Common myeloid progenitor, CD34-positive (primary cell): ENCODE results near the gene GMPPA.

ENCODE experiments used
- CTCF ChIA-PET: fragments of 350-600 bp; sonication (Branson Sonifier 250); formaldehyde crosslinking; loops from one replicate; lab custom pipeline; 2021; ENCODE audit warnings: antibody characterized with exemption; lab: Charles Lee
- POLR2A ChIA-PET: fragments of 350-600 bp; sonication (Branson Sonifier 250); formaldehyde crosslinking; loops from one replicate; lab custom pipeline; 2021; ENCODE audit warnings: antibody characterized with exemption; lab: Charles Lee
- DNase-seq, 3 donors: peaks; one replicate each; pipeline versions ENCODE4 v3.0.0 to v3.0.0-alpha.2; 2013
- H3K27ac ChIP-seq, 2 experiments: 1 replicate in 1 of 2; 2 replicates in 1 of 2; pipeline ENCODE4 v1.7.0; 2013; ENCODE audit warnings: inconsistent platforms in 2 of 2, low read length in 2 of 2, mild to moderate bottlenecking in 2 of 2, low read depth in 1 of 2, moderate library complexity in 1 of 2; ENCODE audit not compliant: severe bottlenecking in 2 of 2, insufficient read depth in 1 of 2, poor library complexity in 1 of 2
- H3K27me3 ChIP-seq, 5 experiments: replicated peaks in 2 of 5; 1 replicate in 3 of 5; 2 replicates in 2 of 5; pipeline versions ENCODE4 v1.6.1 to v1.7.0; 2013; ENCODE audit warnings: low read length in 4 of 5, mild to moderate bottlenecking in 2 of 5, moderate library complexity in 2 of 5, inconsistent platforms in 1 of 5; ENCODE audit not compliant: insufficient read depth in 5 of 5, control insufficient read depth in 4 of 5
- H3K36me3 ChIP-seq, 4 experiments: 1 replicate in 2 of 4; 2 replicates in 2 of 4; pipeline versions ENCODE4 v1.6.1 to v1.7.0; 2013; ENCODE audit warnings: low read length in 3 of 4, control low read depth in 1 of 4, mild to moderate bottlenecking in 1 of 4; ENCODE audit not compliant: control insufficient read depth in 4 of 4, insufficient read depth in 4 of 4
- H3K4me1 ChIP-seq, 4 experiments: 1 replicate in 3 of 4; 2 replicates in 1 of 4; pipeline versions ENCODE4 v1.6.1 to v1.7.1; 2013; ENCODE audit warnings: low read length in 3 of 4, mild to moderate bottlenecking in 3 of 4, control low read depth in 1 of 4, inconsistent platforms in 1 of 4, moderate library complexity in 1 of 4; ENCODE audit not compliant: control insufficient read depth in 4 of 4, insufficient read depth in 4 of 4; ENCODE audit errors: control extremely low read depth in 1 of 4
- H3K4me3 ChIP-seq, 7 experiments: 1 replicate in 4 of 7; 2 replicates in 3 of 7; pipeline versions ENCODE4 v1.5.1 to v1.7.0; 2013; ENCODE audit warnings: mild to moderate bottlenecking in 7 of 7, low read length in 6 of 7, moderate library complexity in 6 of 7, inconsistent platforms in 2 of 7, low read depth in 2 of 7, control low read depth in 1 of 7; ENCODE audit not compliant: insufficient read depth in 4 of 7, control insufficient read depth in 1 of 7; ENCODE audit errors: extremely low read depth in 1 of 7
- H3K9me3 ChIP-seq, 5 experiments: 1 replicate in 4 of 5; 2 replicates in 1 of 5; pipeline versions ENCODE4 v1.6.1 to v1.7.1; 2013; ENCODE audit warnings: low read length in 4 of 5, mild to moderate bottlenecking in 2 of 5, inconsistent platforms in 1 of 5, low read depth in 1 of 5, moderate library complexity in 1 of 5; ENCODE audit not compliant: control insufficient read depth in 4 of 5, insufficient read depth in 2 of 5; ENCODE audit errors: control extremely low read depth in 1 of 5
- WGBS: methylation state at CpG from one replicate; pipeline ENCODE4 v1.1.5; 2013; ENCODE audit not compliant: insufficient coverage; 5-methylcytosine and 5-hydroxymethylcytosine counted together

GMPPA gene

DNA sequence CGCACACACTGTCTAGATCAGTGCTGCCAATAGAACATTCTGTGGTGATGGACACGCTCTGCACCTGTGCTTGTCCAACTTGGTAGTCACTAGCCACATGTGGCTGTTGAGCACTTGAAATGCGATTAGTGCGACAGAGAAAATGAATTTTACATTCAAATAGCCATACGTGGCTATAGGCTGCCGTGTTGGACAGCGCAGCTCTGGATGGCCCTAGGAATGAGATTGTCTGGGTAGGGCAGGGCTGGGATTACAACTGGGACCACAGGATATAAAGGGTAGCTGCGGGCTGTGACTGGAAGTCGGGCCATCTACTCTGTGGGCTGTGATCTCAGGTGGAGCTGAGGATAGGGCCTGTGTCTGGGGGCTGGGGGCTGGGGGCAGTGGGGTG is 20.8 kb downstream of the GMPPA start:
- H3K27ac ChIP-seq, result no peak overlapping the region
- H3K27me3 ChIP-seq, result peaks cover 9 to 90% (median 32%) of the 10 kb centered on the region in 5 experiments
- over 99% methylated on average over 7 of the region's 9 CpGs for WGBS
- H3K4me3 ChIP-seq, result no peak overlapping the region
- H3K9me3 ChIP-seq, result no peaks in the 10 kb centered on the region
- H3K4me1 ChIP-seq, result peaks cover 0 to 39% (median 20%) of the 10 kb centered on the region in 4 experiments
- ChIA-PET POLR2A (no interaction called here), CTCF (interaction anchor here (0.6 to 60.5 kb wide), 5 partner anchors 5 to 116 kb away, joined by 3 to 1724 read pairs (median 8); partner anchors contain the start of genes ASIC4, CHPF, GMPPA and TMEM198)
- DNase-seq, result no peak
- H3K36me3 ChIP-seq, result no peaks in the 10 kb centered on the region

DNA sequence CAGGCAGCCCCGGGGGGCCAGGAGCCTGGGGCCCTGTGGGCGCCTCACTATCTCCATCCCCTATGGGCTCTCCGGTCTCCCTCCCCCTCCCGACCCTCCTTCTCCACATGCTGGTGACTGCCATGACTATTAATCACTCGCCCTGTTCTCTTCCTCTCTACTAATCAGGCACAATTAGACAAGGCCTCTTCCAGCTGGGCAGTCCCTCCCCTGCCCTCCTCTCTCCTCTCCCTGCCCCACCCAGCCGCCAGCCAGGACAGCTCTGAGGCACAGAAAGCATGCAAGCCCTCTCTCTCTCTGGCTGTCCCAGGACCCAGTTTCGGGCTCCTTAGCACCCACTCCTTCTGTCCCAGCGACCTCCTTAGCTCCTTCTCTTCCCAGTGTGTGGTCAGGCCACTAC is 21.4 kb downstream of the GMPPA start:
- Histone ChIP-seq H3K27ac (no peak overlapping the region), H3K36me3 (no peaks in the 10 kb centered on the region), H3K9me3 (no peaks in the 10 kb centered on the region), H3K4me3 (no peak overlapping the region), H3K27me3 (peaks cover 9 to 90% (median 33%) of the 10 kb centered on the region in 5 experiments), H3K4me1 (peaks cover 0 to 33% (median 16%) of the 10 kb centered on the region in 4 experiments)
- WGBS, result 66% methylated on average over 7 of the region's 8 CpGs
- no peak for DNase-seq
- ChIA-PET CTCF (interaction anchor here (0.6 to 60.5 kb wide), 5 partner anchors 4 to 112 kb away, joined by 3 to 1724 read pairs (median 6); partner anchors contain the start of genes ASIC4, CHPF, GMPPA and TMEM198), POLR2A (interaction anchor here (0.8 kb wide), 1 partner anchor 38 kb away, joined by 3 read pairs; no protein-coding TSS in a partner anchor)

GRCh38 chr2:219521066-219521880 is 22.6 kb downstream of the GMPPA start:
- Histone ChIP-seq H3K27ac (peak overlapping the region in 1 of 2 experiments; percentile 34), H3K4me1 (peaks cover 0 to 35% (median 16%) of the 10 kb centered on the region in 4 experiments), H3K27me3 (peaks cover 11 to 90% (median 36%) of the 10 kb centered on the region in 5 experiments), H3K36me3 (no peaks in the 10 kb centered on the region), H3K9me3 (no peaks in the 10 kb centered on the region), H3K4me3 (peak overlapping the region in 2 of 7 experiments; percentile 26 to 34)
- whole genome bisulfite sequencing, result 6% methylated on average over 10 of the region's 14 CpGs
- ChIA-PET CTCF (interaction anchor here (1.4 to 60.5 kb wide), 6 partner anchors 3 to 121 kb away, joined by 3 to 1724 read pairs (median 6); partner anchors contain the start of genes ASIC4, CHPF, GMPPA and TMEM198), POLR2A (no interaction called here)
- peak; percentile 52 to 74 (median 64) for DNase-seq

- CTCF ChIA-PET, result interaction anchor here (1.1 to 60.5 kb wide), 8 partner anchors 2 to 127 kb away, joined by 3 to 1724 read pairs (median 6); partner anchors contain the start of genes ASIC4, CHPF, GMPPA and TMEM198
- Histone ChIP-seq H3K4me3 (peak overlapping the region in 2 of 7 experiments; percentile 36 to 44), H3K36me3 (no peaks in the 10 kb centered on the region)
Observed at GRCh38 chr2:219522111-219523030, 23.7 kb downstream of the GMPPA start.

GRCh38 chr2:219523031-219523671 is 24.5 kb downstream of the GMPPA start:
- H3K4me3 ChIP-seq, result peak overlapping the region in 3 of 7 experiments; percentile 28 to 44 (median 36)
- H3K4me1 ChIP-seq, result peaks cover 0 to 28% (median 18%) of the 10 kb centered on the region in 4 experiments
- peaks cover 11 to 90% (median 38%) of the 10 kb centered on the region in 5 experiments for H3K27me3 ChIP-seq
- ChIA-PET CTCF (interaction anchor here (0.7 to 43.1 kb wide), 6 partner anchors 17 to 128 kb away, joined by 3 to 1724 read pairs (median 4); partner anchors contain the start of genes ASIC4 and GMPPA), POLR2A (interaction anchor here (0.6 kb wide), 1 partner anchor 8 kb away, joined by 4 read pairs; no protein-coding TSS in a partner anchor)
- DNase-seq, result peak in 2 of 3 donors; percentile 65 to 77
- 7% methylated on average over 8 of the region's 24 CpGs for WGBS
- no peak overlapping the region for H3K27ac ChIP-seq
- no peaks in the 10 kb centered on the region for H3K9me3 ChIP-seq
- H3K36me3 ChIP-seq, result no peaks in the 10 kb centered on the region

More at GRCh38 chr2:219522111-219523030, 23.7 kb downstream of the GMPPA start:
- peak in 2 of 3 donors; percentile 43 to 44 for DNase-seq
- POLR2A ChIA-PET, result no interaction called here
- Histone ChIP-seq H3K9me3 (no peaks in the 10 kb centered on the region), H3K4me1 (peaks cover 0 to 28% (median 18%) of the 10 kb centered on the region in 4 experiments), H3K27ac (peak overlapping the region in 1 of 2 experiments; percentile 34), H3K27me3 (peaks cover 11 to 90% (median 32%) of the 10 kb centered on the region in 5 experiments)
- WGBS, result 1% methylated on average over 59 of the region's 70 CpGs

DNA sequence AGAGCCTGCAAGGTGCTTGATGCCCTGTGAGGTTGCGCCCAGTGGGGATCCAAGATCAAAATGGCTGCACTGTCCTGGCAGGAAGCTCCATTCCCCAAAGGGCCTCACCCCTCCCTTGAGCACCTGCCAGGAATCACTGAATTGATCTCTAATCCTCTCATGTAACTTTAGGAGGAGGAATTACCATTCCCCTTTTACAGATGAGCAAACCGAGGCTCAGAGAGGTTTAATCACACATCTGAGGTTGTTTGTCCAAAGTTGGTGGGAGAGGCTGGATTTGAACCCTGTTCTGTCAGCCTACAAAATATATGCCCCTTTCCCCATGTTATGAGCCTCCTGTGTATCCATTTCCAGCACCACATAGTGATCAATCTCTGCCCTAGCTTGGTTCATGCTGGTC is 26.1 kb downstream of the GMPPA start:
- H3K4me1 ChIP-seq, result peaks cover 0 to 28% (median 18%) of the 10 kb centered on the region in 4 experiments
- DNase-seq, result no peak
- no peaks in the 10 kb centered on the region for H3K36me3 ChIP-seq
- H3K27ac ChIP-seq, result no peak overlapping the region
- no peak overlapping the region for H3K4me3 ChIP-seq
- CTCF ChIA-PET, result interaction anchor here (0.6 to 43.1 kb wide), 6 partner anchors 15 to 122 kb away, joined by 3 to 1724 read pairs (median 8); partner anchors contain the start of genes ASIC4 and GMPPA
- POLR2A ChIA-PET, result no interaction called here
- 90% methylated on average over 2 of the region's 2 CpGs for WGBS
- no peaks in the 10 kb centered on the region for H3K9me3 ChIP-seq
- H3K27me3 ChIP-seq, result peaks cover 13 to 98% (median 47%) of the 10 kb centered on the region in 5 experiments
